Esophagus muscularis mucosa (tissue), 4 donors: Measurements from ENCODE around the gene EFR3B. TPM values are rescaled to one million over a fixed set of nuclear protein-coding genes. Genes with fewer than 3 reads are reported as not detected.

ENCODE experiments used
- DNase-seq: peaks from one replicate; pipeline ENCODE4 v3.0.0-alpha.2; 2017; ENCODE audit errors: extremely low spot score
- H3K27ac ChIP-seq, 4 donors: fragments of 200-600 bp; sonication (generic); replicated peaks in 1 of 4; 1 replicate in 3 of 4; 2 replicates in 1 of 4; pipeline ENCODE4 v1.5.1; 2016 to 2019; ENCODE audit warnings: mild to moderate bottlenecking in 1 of 4
- H3K27me3 ChIP-seq, 4 donors: fragments of 200-600 bp; sonication (generic); one replicate each; pipeline versions ENCODE4 v1.5.1 to v1.6.0; 2016 to 2019
- H3K36me3 ChIP-seq, 4 donors: fragments of 200-600 bp; sonication (generic); one replicate each; pipeline ENCODE4 v1.5.1; 2016 to 2019
- H3K4me1 ChIP-seq, 4 donors: fragments of 200-600 bp; sonication (generic); one replicate each; pipeline ENCODE4 v1.5.1; 2016 to 2019
- H3K4me3 ChIP-seq, 4 donors: fragments of 200-600 bp; sonication (generic); 1 replicate in 2 of 4; 2 replicates in 2 of 4; pipeline ENCODE4 v1.5.1; 2016 to 2019; ENCODE audit warnings: mild to moderate bottlenecking in 4 of 4, moderate library complexity in 1 of 4
- H3K9me3 ChIP-seq, 4 donors: fragments of 200-600 bp; sonication (generic); 1 replicate in 3 of 4; 2 replicates in 1 of 4; pipeline ENCODE4 v1.5.1; 2016 to 2019
- EP300 ChIP-seq: sonication (generic); formaldehyde crosslinking; IDR thresholded peaks from one replicate; pipeline ENCODE4 v1.6.1; 2017; ENCODE audit warnings: antibody characterized with exemption
- POLR2A ChIP-seq: fragments of 450-650 bp; IDR thresholded peaks from one replicate; pipeline ENCODE4 v1.6.1; 2017; ENCODE audit warnings: antibody characterized with exemption, moderate library complexity, mild to moderate bottlenecking, low read depth
- POLR2AphosphoS5 ChIP-seq, 2 donors: sonication (generic); formaldehyde crosslinking; IDR thresholded peaks; one replicate each; pipeline ENCODE4 v1.6.1; 2017; ENCODE audit warnings: antibody characterized with exemption in 2 of 2
- WGBS: methylation state at CpG from one replicate; pipeline ENCODE4 v1.1.5; 2018; 5-methylcytosine and 5-hydroxymethylcytosine counted together
- intact Hi-C: fragments of 100-400 bp; cut with DNase I; formaldehyde crosslinking; loops from one replicate; pipeline ENCODE4 v1.15.1; 2023
- small RNA-seq, 3 donors: library from RNA; depleted of rRNA; stranded (forward); fragments of <200 nt; gene quantifications; one replicate each; pipeline ENCODE3, GENCODE V24; 2016
- total RNA-seq, 4 donors: library from RNA; depleted of rRNA; stranded (reverse); fragments of >200 nt; gene quantifications; one replicate each; pipeline versions ENCODE4 v1.1.0 to v1.2.1, GENCODE V29; 2016
- TF ChIP-seq, protein P1 (sequence below), 3 experiments: fragments of 200-600 bp in 2 of 3; fragments of 450-650 bp in 1 of 3; sonication (generic) in 2 of 3; IDR thresholded peaks; one replicate each; pipeline ENCODE4 v1.5.1; 2017 to 2019; ENCODE audit warnings: antibody characterized with exemption in 3 of 3, mild to moderate bottlenecking in 2 of 3, moderate library complexity in 1 of 3

The EFR3B gene
- total RNA-seq, 4 donors from 2014 or later = 0.65 to 2.9 (median 1.00) TPM

DNA sequence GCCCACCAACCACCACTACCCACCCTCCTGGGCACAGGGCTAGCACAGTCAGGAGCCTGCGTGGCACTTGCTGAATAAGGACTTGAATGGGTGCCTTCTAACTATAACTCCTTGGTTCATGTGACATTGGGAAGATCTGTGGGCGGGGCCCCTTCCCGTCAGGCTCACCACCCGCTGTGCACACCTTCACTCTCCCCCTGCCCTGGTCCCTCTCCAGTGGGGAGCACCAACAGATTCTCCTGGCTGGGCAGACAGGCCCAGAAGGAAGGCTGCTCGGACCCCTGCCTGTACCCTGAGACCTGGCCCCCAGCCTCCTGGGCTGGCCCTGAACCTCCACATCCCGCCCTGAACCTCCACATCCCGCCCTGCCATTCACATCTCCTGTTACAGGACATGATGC lies 159.9 kb downstream of the EFR3B start:
- H3K27ac ChIP-seq = no peak overlapping the region
- WGBS = 89% methylated on average over 7 of the region's 7 CpGs
- peaks cover 0 to 7% (median 0%) of the 10 kb centered on the region in 4 donors for H3K27me3 ChIP-seq
- no peak for DNase-seq
- intact Hi-C loops = no loop called here
- no peak overlapping the region for H3K4me3 ChIP-seq
- H3K4me1 ChIP-seq = peaks cover 0 to 6% (median 3%) of the 10 kb centered on the region in 4 donors
- TF ChIP-seq POLR2AphosphoS5 (IDR thresholded peaks at IDR 0.05) (no peak), POLR2A (no peak), EP300 (no peak)
- TF ChIP-seq, protein P1, sequence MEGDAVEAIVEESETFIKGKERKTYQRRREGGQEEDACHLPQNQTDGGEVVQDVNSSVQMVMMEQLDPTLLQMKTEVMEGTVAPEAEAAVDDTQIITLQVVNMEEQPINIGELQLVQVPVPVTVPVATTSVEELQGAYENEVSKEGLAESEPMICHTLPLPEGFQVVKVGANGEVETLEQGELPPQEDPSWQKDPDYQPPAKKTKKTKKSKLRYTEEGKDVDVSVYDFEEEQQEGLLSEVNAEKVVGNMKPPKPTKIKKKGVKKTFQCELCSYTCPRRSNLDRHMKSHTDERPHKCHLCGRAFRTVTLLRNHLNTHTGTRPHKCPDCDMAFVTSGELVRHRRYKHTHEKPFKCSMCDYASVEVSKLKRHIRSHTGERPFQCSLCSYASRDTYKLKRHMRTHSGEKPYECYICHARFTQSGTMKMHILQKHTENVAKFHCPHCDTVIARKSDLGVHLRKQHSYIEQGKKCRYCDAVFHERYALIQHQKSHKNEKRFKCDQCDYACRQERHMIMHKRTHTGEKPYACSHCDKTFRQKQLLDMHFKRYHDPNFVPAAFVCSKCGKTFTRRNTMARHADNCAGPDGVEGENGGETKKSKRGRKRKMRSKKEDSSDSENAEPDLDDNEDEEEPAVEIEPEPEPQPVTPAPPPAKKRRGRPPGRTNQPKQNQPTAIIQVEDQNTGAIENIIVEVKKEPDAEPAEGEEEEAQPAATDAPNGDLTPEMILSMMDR (IDR thresholded peaks at IDR 0.05) = no peak
- no peaks in the 10 kb centered on the region for H3K9me3 ChIP-seq
- no peaks in the 10 kb centered on the region for H3K36me3 ChIP-seq

DNA sequence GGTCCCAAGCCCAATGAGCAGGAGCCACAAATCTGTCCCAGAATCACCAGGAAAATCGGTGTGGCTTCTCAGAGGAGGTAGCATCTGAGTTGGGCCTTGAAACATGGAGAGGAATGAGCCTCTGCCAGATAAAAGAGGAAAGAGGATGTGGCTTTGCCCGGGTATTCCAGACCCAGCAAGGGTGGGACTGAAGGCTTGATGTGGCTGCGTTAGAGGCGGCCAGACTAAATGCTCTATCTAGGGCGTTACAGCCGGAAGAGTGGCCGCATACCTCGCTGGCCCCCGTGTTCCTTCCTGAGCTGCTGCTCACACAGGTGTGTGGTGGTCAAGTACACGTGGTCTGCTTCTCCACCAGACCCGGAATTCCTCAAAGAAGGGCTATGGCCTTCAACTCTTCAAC lies 160.4 kb downstream of the EFR3B start:
- 85% methylated on average over 9 of the region's 11 CpGs for WGBS
- H3K27me3 ChIP-seq = peaks cover 0 to 7% (median 0%) of the 10 kb centered on the region in 4 donors
- TF ChIP-seq, protein P1 (IDR thresholded peaks at IDR 0.05) = no peak
- TF ChIP-seq POLR2AphosphoS5 (IDR thresholded peaks at IDR 0.05) = no peak
- no peak for TF ChIP-seq EP300
- TF ChIP-seq POLR2A = no peak
- H3K36me3 ChIP-seq = no peaks in the 10 kb centered on the region
- no peak overlapping the region for H3K4me3 ChIP-seq
- peaks cover 0 to 6% (median 3%) of the 10 kb centered on the region in 4 donors for H3K4me1 ChIP-seq
- intact Hi-C loops = no loop called here
- no peaks in the 10 kb centered on the region for H3K9me3 ChIP-seq
- no peak for DNase-seq
- H3K27ac ChIP-seq = no peak overlapping the region

DNA sequence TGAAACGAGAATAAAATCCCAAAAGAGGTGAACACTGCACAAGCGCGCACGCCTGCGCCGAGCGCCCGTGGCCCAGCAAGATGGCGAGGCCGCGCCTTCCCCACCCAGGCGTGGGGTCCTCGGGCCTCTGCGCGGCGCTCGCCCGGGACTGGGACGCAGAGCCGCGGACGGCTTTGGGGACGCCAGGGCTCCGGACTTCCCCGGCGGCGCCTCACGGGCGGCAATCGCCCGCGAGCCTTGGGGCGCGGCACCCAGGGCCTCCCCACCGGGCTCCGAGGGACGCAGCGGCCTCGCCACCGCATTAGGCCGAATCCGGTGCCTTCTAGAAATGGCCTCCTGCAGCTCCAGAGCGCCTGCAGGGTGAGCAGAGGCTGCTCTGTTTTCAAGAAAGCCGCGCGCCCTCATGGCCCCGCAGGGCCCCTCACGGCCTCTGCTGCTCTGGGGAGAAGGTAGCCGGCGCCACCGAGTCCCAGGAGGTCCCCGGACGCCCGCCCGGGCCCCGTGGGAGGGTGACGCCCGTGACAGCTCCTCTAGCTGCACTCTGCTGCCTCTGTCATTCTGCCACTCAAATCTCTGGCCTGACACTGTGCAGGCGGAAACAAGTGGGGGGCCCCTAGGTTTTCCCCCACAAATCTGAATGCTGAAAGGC lies 162.4 kb downstream of the EFR3B start:
- DNase-seq = no peak
- Histone ChIP-seq H3K9me3 (no peaks in the 10 kb centered on the region), H3K4me3 (peak overlapping the region; percentile 32 to 38 (median 36)), H3K27me3 (peaks cover 0 to 7% (median 0%) of the 10 kb centered on the region in 4 donors), H3K4me1 (peaks cover 0 to 6% (median 3%) of the 10 kb centered on the region in 4 donors), H3K27ac (no peak overlapping the region), H3K36me3 (no peaks in the 10 kb centered on the region)
- 55% methylated on average over 38 of the region's 59 CpGs for WGBS
- intact Hi-C loops = no loop called here
- no peak for TF ChIP-seq EP300

DNA sequence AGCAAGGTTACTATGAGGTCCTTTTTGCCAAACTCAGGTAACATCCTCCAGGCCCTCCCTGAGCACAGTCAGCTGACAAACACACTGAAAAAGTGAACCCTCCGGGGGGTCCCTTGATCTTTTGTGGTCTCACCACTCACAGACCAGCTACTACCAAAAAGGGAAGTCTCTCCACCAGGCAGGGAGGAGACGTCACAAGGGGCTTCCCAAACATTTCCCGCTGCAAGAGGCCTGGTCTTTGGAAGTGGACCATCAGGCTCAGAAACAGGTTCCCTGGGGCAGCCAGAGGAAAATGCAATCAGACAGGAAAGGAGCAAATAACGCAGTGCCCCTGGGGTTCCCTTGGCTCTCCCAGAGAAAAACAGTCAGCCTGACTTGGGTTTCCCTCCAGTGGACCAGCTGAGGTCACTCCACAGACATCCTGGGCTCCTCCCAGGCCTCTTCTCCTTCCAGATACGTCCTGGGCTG lies 165.2 kb downstream of the EFR3B start:
- 78% methylated on average over 5 of the region's 5 CpGs for WGBS
- H3K4me3 ChIP-seq = no peak overlapping the region
- H3K27me3 ChIP-seq = peaks cover 0 to 7% (median 0%) of the 10 kb centered on the region in 4 donors
- intact Hi-C loops = no loop called here
- H3K36me3 ChIP-seq = no peaks in the 10 kb centered on the region
- no peak overlapping the region for H3K27ac ChIP-seq
- TF ChIP-seq EP300 (no peak), POLR2AphosphoS5 (IDR thresholded peaks at IDR 0.05) (no peak), POLR2A (no peak)
- TF ChIP-seq, protein P1 (IDR thresholded peaks at IDR 0.05) = no peak
- no peaks in the 10 kb centered on the region for H3K9me3 ChIP-seq
- DNase-seq = no peak
- peaks cover 0 to 6% (median 3%) of the 10 kb centered on the region in 4 donors for H3K4me1 ChIP-seq

Small RNA genes within 50 kb of the gene (small RNA-seq; reads per million reads assigned to genes)
- gene RF00019 = 0 reads per million in 3 donors
- 0 reads per million in 3 donors for gene RN7SL856P

Other genes with a start within 250 kb of the EFR3B start
- gene PTRHD1, start 248.7 kb upstream of the EFR3B start, total RNA-seq = 10 to 100 TPM in 3 of 4 donors, 1 to 10 TPM in 1; 8.1 to 20.4 (median 15.6) TPM
- gene CENPO, start 248.7 kb upstream of the EFR3B start, total RNA-seq = 1 to 10 TPM; 1.2 to 2.7 (median 1.4) TPM
- gene ADCY3, start 121.8 kb upstream of the EFR3B start, total RNA-seq = 10 to 100 TPM; 21.2 to 70.6 (median 53.8) TPM
- gene DNAJC27, start 70.1 kb upstream of the EFR3B start, total RNA-seq = 1 to 10 TPM; 5.8 to 8.6 (median 7.5) TPM
- 10 to 100 TPM in 2 of 4 donors, 1 to 10 TPM in 2; 8.3 to 30.3 (median 10.6) TPM for gene POMC, start 126.5 kb downstream of the EFR3B start, total RNA-seq